GM12878 (cell line): ENCODE data around the gene C1S. TPM values are rescaled to one million over a fixed set of nuclear protein-coding genes. Genes with fewer than 3 reads are reported as not detected.

Experiments used
- ATAC-seq: fragments of 200-7000 bp; cut with Tn5 transposase; 3 replicates; pipeline ENCODE4 v1.9.1; 2020; ENCODE audit warnings: mild to moderate bottlenecking, moderate library complexity
- BruUV-seq: library from RNA; stranded (reverse); fragments of 400-500 nt; replicated peaks from 2 replicates; lab custom pipeline; 2021; lab: Mats Ljungman, UMichigan
- CTCF ChIA-PET: fragments of 300-600 bp; sonication (Branson Sonifier 250); formaldehyde crosslinking; extraction: SDS; loops from one replicate; lab custom pipeline; 2021; ENCODE audit warnings: inconsistent platforms; lab: Yijun Ruan, JAX
- POLR2A ChIA-PET: fragments of 350-600 bp; formaldehyde crosslinking; extraction: SDS; loops from one replicate; lab custom pipeline; 2021; ENCODE audit warnings: inconsistent platforms; lab: Charles Lee
- RAD21 ChIA-PET: fragments of 300-600 bp; sonication (Branson Sonifier 250); formaldehyde crosslinking; loops from one replicate; lab custom pipeline; 2023; ENCODE audit warnings: antibody characterized with exemption; ENCODE audit not compliant: unreplicated experiment; lab: Charles Lee
- SMC1A ChIA-PET: fragments of 300-600 bp; sonication (Branson Sonifier 250); formaldehyde crosslinking; loops from one replicate; lab custom pipeline; 2023; ENCODE audit not compliant: unreplicated experiment, uncharacterized antibody; lab: Charles Lee
- DNase-seq: peaks from one replicate; pipeline ENCODE4 v3.0.0-alpha.2; 2011; ENCODE audit warnings: low read depth, low spot score
- FAIRE-seq: peaks from 3 replicates; lab custom pipeline; 2011; peaks lifted over from hg19 to GRCh38; lab: Jason Lieb, UNC
- H2AFZ ChIP-seq: 2 replicates; pipeline ENCODE4 v1.6.0; 2011; ENCODE audit warnings: low read depth, low read length, control low read depth; ENCODE audit not compliant: control insufficient read depth
- H3K27ac ChIP-seq: 2 replicates; pipeline ENCODE4 v1.5.1; 2011; ENCODE audit warnings: control low read depth; ENCODE audit not compliant: control insufficient read depth, insufficient read depth
- H3K27me3 ChIP-seq, 2 experiments: replicated peaks in 1 of 2; 2 replicates each; pipeline versions ENCODE4 v1.6.0 to v1.6.1; 2011; ENCODE audit warnings: low read length in 1 of 2; ENCODE audit not compliant: control insufficient read depth in 2 of 2, insufficient read depth in 2 of 2
- H3K36me3 ChIP-seq, 2 experiments: 2 replicates each; pipeline ENCODE4 v1.5.1; 2011; ENCODE audit warnings: low read length in 1 of 2; ENCODE audit not compliant: control insufficient read depth in 2 of 2, insufficient read depth in 2 of 2
- H3K4me1 ChIP-seq: 2 replicates; pipeline ENCODE4 v1.6.1; 2011; ENCODE audit warnings: mild to moderate bottlenecking, low read length, moderate library complexity, mixed read lengths; ENCODE audit not compliant: control insufficient read depth, insufficient read depth
- H3K4me2 ChIP-seq: 2 replicates; pipeline ENCODE4 v1.6.0; 2011; ENCODE audit warnings: control low read depth; ENCODE audit not compliant: control insufficient read depth, insufficient read depth
- H3K4me3 ChIP-seq: fragments of 200-600 bp; sonication (generic); 2 replicates; pipeline ENCODE4 v1.5.1; 2016
- H3K79me2 ChIP-seq: 2 replicates; pipeline ENCODE4 v1.6.0; 2011; ENCODE audit warnings: low read length; ENCODE audit not compliant: control insufficient read depth, insufficient read depth
- H3K9ac ChIP-seq: 2 replicates; pipeline ENCODE4 v1.8.0; 2011; ENCODE audit warnings: low read length, control low read depth, mixed read lengths; ENCODE audit not compliant: control insufficient read depth, insufficient read depth
- H3K9me3 ChIP-seq: replicated peaks from 3 replicates; pipeline ENCODE4 v1.5.1; 2011; ENCODE audit warnings: mild to moderate bottlenecking, low read length; ENCODE audit not compliant: control insufficient read depth, insufficient read depth
- H4K20me1 ChIP-seq: 2 replicates; pipeline ENCODE4 v1.6.0; 2011; ENCODE audit not compliant: control insufficient read depth, insufficient read depth
- BCL11A ChIP-seq: IDR thresholded peaks from 2 replicates; pipeline ENCODE4 v1.6.1; 2011; ENCODE audit warnings: low read depth, low read length
- CBX3 ChIP-seq: fragments of 200-600 bp; sonication (generic); IDR thresholded peaks from 2 replicates; pipeline ENCODE4 v1.6.1; 2016; ENCODE audit warnings: low read depth, borderline replicate concordance
- CREM ChIP-seq: IDR thresholded peaks from 2 replicates; pipeline ENCODE4 v1.6.1; 2014; ENCODE audit warnings: antibody characterized with exemption, low read depth
- DPF2 ChIP-seq: fragments of 450-650 bp; IDR thresholded peaks from 2 replicates; pipeline ENCODE4 v1.6.1; 2017; ENCODE audit warnings: mild to moderate bottlenecking
- KLF5 ChIP-seq: fragments of 450-650 bp; IDR thresholded peaks from 2 replicates; pipeline ENCODE4 v1.6.1; 2014; ENCODE audit warnings: mild to moderate bottlenecking; ENCODE audit not compliant: partially characterized antibody
- MAX ChIP-seq: IDR thresholded peaks from 2 replicates; pipeline ENCODE4 v1.6.1; 2012; ENCODE audit warnings: low read depth, low read length, improper control_type of control experiment
- MTA2 ChIP-seq: fragments of 450-650 bp; IDR thresholded peaks from 2 replicates; pipeline ENCODE4 v1.6.1; 2016; ENCODE audit warnings: low read depth, mild to moderate bottlenecking, moderate library complexity
- POLR2AphosphoS2 ChIP-seq: IDR thresholded peaks from 2 replicates; pipeline ENCODE4 v1.6.1; 2011; ENCODE audit warnings: low read depth, mild to moderate bottlenecking, low read length, improper control_type of control experiment, moderate library complexity
- SREBF2 ChIP-seq: IDR thresholded peaks from 2 replicates; pipeline ENCODE4 v1.6.1; 2012; ENCODE audit warnings: mild to moderate bottlenecking, low read length
- TARDBP ChIP-seq: IDR thresholded peaks from 2 replicates; pipeline ENCODE4 v1.6.1; 2016; ENCODE audit warnings: borderline replicate concordance
- WRNIP1 ChIP-seq: IDR thresholded peaks from 2 replicates; pipeline ENCODE4 v1.6.1; 2011; ENCODE audit warnings: low read depth, low read length, improper control_type of control experiment, borderline replicate concordance
- ZNF24 ChIP-seq: fragments of 450-650 bp; IDR thresholded peaks from 2 replicates; pipeline ENCODE4 v1.6.1; 2017; ENCODE audit warnings: antibody characterized with exemption, mild to moderate bottlenecking
- ZNF274 ChIP-seq: IDR thresholded peaks from one replicate; pipeline ENCODE4 v1.8.0; 2011; ENCODE audit not compliant: insufficient read length, insufficient read depth
- ZNF687 ChIP-seq: fragments of 450-650 bp; IDR thresholded peaks from 2 replicates; pipeline ENCODE4 v1.6.1; 2017; ENCODE audit warnings: mild to moderate bottlenecking, moderate library complexity
- WGBS: methylation state at CpG from one replicate; pipeline ENCODE4 v1.1.6; 2016; ENCODE audit warnings: low lambda C conversion rate; ENCODE audit not compliant: insufficient replicate concordance, insufficient coverage; ENCODE audit errors: missing lambda C conversion rate; 5-methylcytosine and 5-hydroxymethylcytosine counted together
- in situ Hi-C: fragments of 300-500 bp; cut with MboI; formaldehyde crosslinking; loops from 9 replicates; pipeline ENCODE4 v1.14.3; 2018; ENCODE audit warnings: mixed read lengths
- intact Hi-C: fragments of 100-400 bp; cut with micrococcal nuclease; formaldehyde crosslinking; loops from one replicate; pipeline ENCODE4 v1.14.2; 2022; ENCODE audit not compliant: unreplicated experiment
- polyA plus RNA-seq, 11 experiments: library from polyadenylated mRNA; depleted of rRNA in 4 of 11; unstranded in 6 of 11; stranded (reverse) in 5 of 11; fragments of >200 nt; fragmentation: Nextera tagmentation in 4 of 11; fragmentation: Illumina TruSeq in 1 of 11; extraction: Ambion mirVana in 4 of 11; extraction: Trizol in 1 of 11; gene quantifications; 1 replicate in 1 of 11; 2 replicates in 10 of 11; pipeline versions ENCODE4 v1.2.1 to v1.2.3, GENCODE V29; 2011 to 2016; ENCODE audit warnings: inconsistent platforms in 2 of 11, missing spikeins in 2 of 11, low read depth in 1 of 11
- total RNA-seq, 4 experiments: library from RNA; depleted of rRNA in 3 of 4; stranded (reverse); fragments of >200 nt in 3 of 4; fragmentation: Illumina TruSeq in 1 of 4; extraction: Trizol in 1 of 4; gene quantifications; 2 replicates each; pipeline versions ENCODE4 v1.2.1 to v1.2.3, GENCODE V29; 2013 to 2021

Gene C1S
- total and polyA plus RNA-seq, 10 of the 15 experiments (the other 5 are each of a cell fraction or from before 2014, with no cell fraction given) = 0.10 to 1.4 (median 0.42) TPM

GRCh38 chr12:7046383-7047105, 14.0 kb upstream of the C1S start:
- Histone ChIP-seq H4K20me1 (no peaks in the 10 kb centered on the region), H3K9ac (no peak overlapping the region), H3K36me3 (no peaks in the 10 kb centered on the region), H3K79me2 (no peaks in the 10 kb centered on the region), H3K4me1 (no peaks in the 10 kb centered on the region; the same call in 1 of the 2 replicates), H3K9me3 (no peaks in the 10 kb centered on the region), H3K4me2 (no peak overlapping the region), H3K27ac (no peak overlapping the region), H2AFZ (peak overlapping the region; percentile 33; the same call in 1 of the 2 replicates), H3K4me3 (no peak overlapping the region), H3K27me3 (no peaks in the 10 kb centered on the region)
- ChIA-PET SMC1A (interaction anchor here (0.7 kb wide), 1 partner anchor 17 kb away, joined by 4 read pairs; no protein-coding TSS in a partner anchor), RAD21 (no interaction called here), POLR2A (no interaction called here), CTCF (no interaction called here)
- ATAC-seq = peak; percentile 38; the same call in 2 of the 3 replicates
- in situ Hi-C loops = no loop called here
- no peak for FAIRE-seq
- DNase-seq = no peak
- BruUV-seq = no TSS peak
- 67% methylated on average over 5 of the region's 5 CpGs for WGBS
- no peak for TF ChIP-seq SREBF2
- no peak for TF ChIP-seq MTA2
- TF ChIP-seq DPF2 = no peak
- no peak for TF ChIP-seq TARDBP
- TF ChIP-seq BCL11A = no peak
- TF ChIP-seq POLR2AphosphoS2 = no peak
- intact Hi-C loops = no loop called here

- no peaks in the 10 kb centered on the region for H3K79me2 ChIP-seq
- no peaks in the 10 kb centered on the region for H3K27me3 ChIP-seq
- 20% methylated on average over 5 of the region's 5 CpGs for WGBS
- no TSS peak for BruUV-seq
- ATAC-seq (no peak), DNase-seq (no peak), FAIRE-seq (no peak)
- no peaks in the 10 kb centered on the region for H3K36me3 ChIP-seq
- H4K20me1 ChIP-seq = no peaks in the 10 kb centered on the region
- ChIA-PET RAD21 (no interaction called here), CTCF (interaction anchor here (1.7 kb wide), 1 partner anchor 14 kb away, joined by 3 read pairs; no protein-coding TSS in a partner anchor), SMC1A (interaction anchor here (0.7 kb wide), 1 partner anchor 16 kb away, joined by 4 read pairs; no protein-coding TSS in a partner anchor), POLR2A (no interaction called here)
- intact Hi-C loops (no loop called here), in situ Hi-C loops (no loop called here)
- no peaks in the 10 kb centered on the region for H3K9me3 ChIP-seq
- H2AFZ ChIP-seq = peak overlapping the region; percentile 68
- H3K9ac ChIP-seq = no peak overlapping the region
- no peaks in the 10 kb centered on the region; the same call in 1 of the 2 replicates for H3K4me1 ChIP-seq
- no peak overlapping the region for H3K4me3 ChIP-seq
- H3K4me2 ChIP-seq = no peak overlapping the region
- no peak overlapping the region for H3K27ac ChIP-seq
- no peak for TF ChIP-seq CREM
- TF ChIP-seq KLF5 = no peak
- no peak for TF ChIP-seq CBX3
- no peak for TF ChIP-seq MAX
- TF ChIP-seq ZNF24 = no peak
- TF ChIP-seq ZNF687 = no peak
- no peak for TF ChIP-seq WRNIP1
- no peak for TF ChIP-seq TARDBP
- TF ChIP-seq ZNF274 = no peak
Measured at GRCh38 chr12:7047306-7047705, 13.2 kb upstream of the C1S start.
